Caco-2 (cell line): ENCODE results near the gene RAP1GAP2. TPM values are rescaled to one million over a fixed set of nuclear protein-coding genes. Genes with fewer than 3 reads are reported as not detected.

Experiments used
- BruUV-seq: library from RNA; stranded (reverse); fragments of 400-500 nt; replicated peaks from 2 replicates; lab custom pipeline; 2021; lab: Mats Ljungman, UMichigan
- CTCF ChIA-PET: fragments of 300-600 bp; sonication (Branson Sonifier 250); formaldehyde crosslinking; loops from one replicate; lab custom pipeline; 2022; ENCODE audit warnings: antibody characterized with exemption; lab: Charles Lee
- POLR2A ChIA-PET: fragments of 300-600 bp; sonication (Branson Sonifier 250); formaldehyde crosslinking; loops from one replicate; lab custom pipeline; 2022; ENCODE audit warnings: antibody characterized with exemption; lab: Charles Lee
- DNase-seq, 2 experiments: peaks; one replicate each; pipeline versions ENCODE4 v3.0.0 to v3.0.0-alpha.2; 2020 to 2022
- H3K27me3 ChIP-seq: replicated peaks from 2 replicates; pipeline ENCODE4 v1.6.0; 2011; ENCODE audit warnings: low read length; ENCODE audit not compliant: control insufficient read depth, insufficient read depth
- H3K36me3 ChIP-seq: 2 replicates; pipeline ENCODE4 v1.5.1; 2011; ENCODE audit warnings: low read length; ENCODE audit not compliant: control insufficient read depth, insufficient read depth
- H3K4me1 ChIP-seq: fragments of 250-450 bp; sonication (Bioruptor Pico); 2 replicates; pipeline ENCODE4 v1.5.1; 2020; ENCODE audit warnings: mild to moderate bottlenecking
- H3K4me3 ChIP-seq: 2 replicates; pipeline ENCODE4 v1.5.1; 2011; ENCODE audit warnings: low read depth, mild to moderate bottlenecking, control low read depth, low read length
- H3K9me3 ChIP-seq: fragments of 250-450 bp; sonication (Bioruptor Pico); 2 replicates; pipeline ENCODE4 v1.5.1; 2020; ENCODE audit warnings: mild to moderate bottlenecking, moderate library complexity
- H3K27ac Mint-ChIP-seq: one replicate; pipeline ENCODE4 v1.8.0; 2022; ENCODE audit warnings: mixed read lengths; ENCODE audit not compliant: unreplicated experiment
- H3K27me3 Mint-ChIP-seq: one replicate; pipeline ENCODE4 v1.8.0; 2022; ENCODE audit warnings: mixed read lengths; ENCODE audit not compliant: insufficient read depth, unreplicated experiment
- H3K36me3 Mint-ChIP-seq: one replicate; pipeline ENCODE4 v1.8.0; 2022; ENCODE audit warnings: mild to moderate bottlenecking, mixed read lengths; ENCODE audit not compliant: insufficient read depth, unreplicated experiment
- H3K4me1 Mint-ChIP-seq: one replicate; pipeline ENCODE4 v1.8.0; 2022; ENCODE audit warnings: low read depth, mixed read lengths; ENCODE audit not compliant: unreplicated experiment
- H3K4me3 Mint-ChIP-seq: one replicate; pipeline ENCODE4 v1.8.0; 2022; ENCODE audit warnings: mild to moderate bottlenecking, moderate library complexity, mixed read lengths; ENCODE audit not compliant: unreplicated experiment
- H3K9me3 Mint-ChIP-seq: one replicate; pipeline ENCODE4 v1.8.0; 2022; ENCODE audit warnings: mixed read lengths; ENCODE audit not compliant: unreplicated experiment
- CTCF ChIP-seq, 2 experiments: fragments of 200-600 bp in 1 of 2; IDR thresholded peaks; 1 replicate in 1 of 2; 2 replicates in 1 of 2; pipeline versions ENCODE4 v1.5.1 to v1.8.0; 2011 to 2022; ENCODE audit warnings: antibody characterized with exemption in 1 of 2, control low read depth in 1 of 2, inconsistent platforms in 1 of 2, low read depth in 1 of 2, low read length in 1 of 2, mild to moderate bottlenecking in 1 of 2, moderate library complexity in 1 of 2; ENCODE audit not compliant: insufficient read depth in 1 of 2, severe bottlenecking in 1 of 2, unreplicated experiment in 1 of 2
- intact Hi-C: fragments of 100-400 bp; cut with micrococcal nuclease; formaldehyde crosslinking; loops from one replicate; pipeline ENCODE4 v1.10.0; 2022; ENCODE audit not compliant: unreplicated experiment
- total RNA-seq: library from RNA; stranded (reverse); gene quantifications from 2 replicates; pipeline ENCODE4 v1.2.3, GENCODE V29; 2022

RAP1GAP2 gene
- total RNA-seq, 1 experiment from 2014 or later = 45.3 TPM

- no TSS peak for BruUV-seq
- H3K36me3 ChIP-seq = 0 out of 2 replicates have a peak, but pooled peaks cover 1% of the 10 kb centered on the region
- TF ChIP-seq CTCF (IDR thresholded peaks at IDR 0.05; ENCODE audit: insufficient read depth in 1 of 2, low read depth in 1 of 2, low read length in 1 of 2, severe bottlenecking in 1 of 2, unreplicated experiment in 1 of 2) = no peak
- POLR2A ChIA-PET = interaction anchor here (0.7 kb wide), 1 partner anchor 11 kb away, joined by 4 read pairs; no protein-coding TSS in a partner anchor
- Mint-ChIP-seq H3K27me3 (no peaks in the 10 kb centered on the region), H3K4me1 (peaks cover 28% of the 10 kb centered on the region), H3K27ac (no peak overlapping the region), H3K36me3 (peaks cover 20% of the 10 kb centered on the region), H3K4me3 (no peak overlapping the region), H3K9me3 (no peaks in the 10 kb centered on the region)
- no peak for DNase-seq
- CTCF ChIA-PET = no interaction called here
- H3K27me3 ChIP-seq = no peaks in the 10 kb centered on the region
- no peak overlapping the region for H3K4me3 ChIP-seq
- intact Hi-C loops = no loop called here
- H3K9me3 ChIP-seq = no peaks in the 10 kb centered on the region; the same call in 1 of the 2 replicates
- peaks cover 43% of the 10 kb centered on the region for H3K4me1 ChIP-seq
These were observed 85.1 kb downstream of the RAP1GAP2 start for GRCh38 chr17:2881295-2881694.

- DNase-seq = no peak
- BruUV-seq = no TSS peak
- Mint-ChIP-seq H3K36me3 (peaks cover 5% of the 10 kb centered on the region), H3K9me3 (no peaks in the 10 kb centered on the region), H3K27ac (peak overlapping the region; percentile 70), H3K27me3 (no peaks in the 10 kb centered on the region), H3K4me3 (no peak overlapping the region), H3K4me1 (peaks cover 7% of the 10 kb centered on the region)
- Histone ChIP-seq H3K9me3 (no peaks in the 10 kb centered on the region; the same call in 1 of the 2 replicates), H3K27me3 (no peaks in the 10 kb centered on the region), H3K36me3 (no peaks in the 10 kb centered on the region), H3K4me1 (peaks cover 20% of the 10 kb centered on the region), H3K4me3 (no peak overlapping the region)
- ChIA-PET POLR2A (interaction anchor here (0.7 kb wide), 1 partner anchor 10 kb away, joined by 4 read pairs; no protein-coding TSS in a partner anchor), CTCF (no interaction called here)
- no peak for TF ChIP-seq CTCF (IDR thresholded peaks at IDR 0.05; ENCODE audit: insufficient read depth in 1 of 2, low read depth in 1 of 2, low read length in 1 of 2, severe bottlenecking in 1 of 2, unreplicated experiment in 1 of 2)
- intact Hi-C loops = no loop called here
These were observed 87.4 kb downstream of the RAP1GAP2 start for GRCh38 chr17:2883544-2884213.

GRCh38 chr17:2885733-2886132 is 89.5 kb downstream of the RAP1GAP2 start:
- POLR2A ChIA-PET = no interaction called here
- no peaks in the 10 kb centered on the region for H3K36me3 ChIP-seq
- DNase-seq = no peak
- BruUV-seq = no TSS peak
- H3K4me3 ChIP-seq = no peak overlapping the region
- H3K36me3 Mint-ChIP-seq = peaks cover 13% of the 10 kb centered on the region
- peaks cover 31% of the 10 kb centered on the region for H3K4me1 ChIP-seq
- H3K27me3 ChIP-seq = no peaks in the 10 kb centered on the region
- peaks cover 14% of the 10 kb centered on the region for H3K4me1 Mint-ChIP-seq
- intact Hi-C loops = no loop called here
- H3K9me3 ChIP-seq = no peaks in the 10 kb centered on the region; the same call in 1 of the 2 replicates
- no peaks in the 10 kb centered on the region for H3K27me3 Mint-ChIP-seq
- TF ChIP-seq CTCF (IDR thresholded peaks at IDR 0.05; ENCODE audit: insufficient read depth in 1 of 2, low read depth in 1 of 2, low read length in 1 of 2, severe bottlenecking in 1 of 2, unreplicated experiment in 1 of 2) = no peak
- H3K9me3 Mint-ChIP-seq = no peaks in the 10 kb centered on the region
- CTCF ChIA-PET = no interaction called here
- peak overlapping the region; percentile 65 for H3K27ac Mint-ChIP-seq
- H3K4me3 Mint-ChIP-seq = no peak overlapping the region
